T-helper 17 cell (primary cell): ENCODE measurements around the gene GPC3. TPM values are rescaled to one million over a fixed set of nuclear protein-coding genes. Genes with fewer than 3 reads are reported as not detected.

Experiments used
- ATAC-seq: fragments of 150-1000 bp; cut with Tn5 transposase; 2 replicates; pipeline ENCODE4 v1.10.0; 2021; ENCODE audit warnings: mild to moderate bottlenecking, moderate library complexity
- DNase-seq, 3 donors: peaks; one replicate each; pipeline versions ENCODE4 v3.0.0 to v3.0.0-alpha.2; 2020 to 2021
- H3K9me3 ChIP-seq: one replicate; pipeline ENCODE4 v1.7.0; 2013; ENCODE audit warnings: low read length, mild to moderate bottlenecking; ENCODE audit not compliant: control insufficient read depth, poor library complexity, severe bottlenecking
- H3K27ac Mint-ChIP-seq: one replicate; pipeline ENCODE4 v1.8.0; 2022; ENCODE audit warnings: mild to moderate bottlenecking, moderate library complexity, mixed read lengths
- H3K27me3 Mint-ChIP-seq: one replicate; pipeline ENCODE4 v1.8.0; 2022; ENCODE audit warnings: mixed read lengths
- H3K36me3 Mint-ChIP-seq: one replicate; pipeline ENCODE4 v1.8.0; 2022; ENCODE audit warnings: low read depth, mixed read lengths
- H3K4me1 Mint-ChIP-seq: one replicate; pipeline ENCODE4 v1.8.0; 2022; ENCODE audit warnings: mild to moderate bottlenecking, mixed read lengths
- H3K4me3 Mint-ChIP-seq: one replicate; pipeline ENCODE4 v1.8.0; 2022; ENCODE audit warnings: mild to moderate bottlenecking, moderate library complexity, mixed read lengths
- total RNA-seq, 4 donors: library from RNA in 2 of 4; stranded (reverse) in 2 of 4; gene quantifications; one replicate each; pipeline ENCODE4 v1.2.3 and lab custom pipeline; 2022 to 2026

GPC3 gene
- total RNA-seq, 2 donors from 2014 or later, result 0.20 to 0.39 TPM

- Mint-ChIP-seq H3K36me3 (no peaks in the 10 kb centered on the region), H3K27ac (no peak overlapping the region), H3K4me3 (no peak overlapping the region), H3K4me1 (peaks cover 2% of the 10 kb centered on the region), H3K27me3 (peaks cover 15% of the 10 kb centered on the region)
- H3K9me3 ChIP-seq, result no peaks in the 10 kb centered on the region
- DNase-seq (no peak), ATAC-seq (no peak)
Observed at GRCh38 chrX:133988010-133988409, 2.6 kb upstream of the GPC3 start.

DNA sequence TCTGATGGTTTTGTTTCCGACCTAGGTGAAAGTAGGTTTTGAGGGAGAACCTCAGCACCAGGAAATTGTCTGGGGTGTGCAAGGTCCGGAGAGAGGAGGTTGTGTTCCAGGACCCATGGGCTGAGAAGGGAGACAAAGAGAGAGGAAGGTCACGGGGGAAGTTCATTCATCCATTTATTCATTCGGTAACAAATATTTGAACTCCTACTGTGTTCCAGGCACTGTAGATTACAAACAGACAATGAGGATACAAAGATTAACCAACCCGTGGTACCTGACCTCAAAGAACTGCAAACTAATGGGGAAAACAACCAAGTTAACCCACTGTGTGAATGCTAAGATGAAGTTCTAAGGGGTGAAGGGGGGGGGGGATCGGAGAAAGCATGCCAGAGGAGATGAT is 1.8 kb upstream of the GPC3 start:
- Mint-ChIP-seq H3K4me1 (peaks cover 2% of the 10 kb centered on the region), H3K4me3 (no peak overlapping the region), H3K27me3 (peaks cover 23% of the 10 kb centered on the region), H3K27ac (no peak overlapping the region), H3K36me3 (no peaks in the 10 kb centered on the region)
- DNase-seq (no peak), ATAC-seq (no peak)
- H3K9me3 ChIP-seq, result no peaks in the 10 kb centered on the region

- peak overlapping the region; percentile 87 for H3K4me3 Mint-ChIP-seq
- peaks cover 2% of the 10 kb centered on the region for H3K4me1 Mint-ChIP-seq
- no peak for ATAC-seq
- H3K27ac Mint-ChIP-seq, result no peak overlapping the region
- no peaks in the 10 kb centered on the region for H3K9me3 ChIP-seq
- no peaks in the 10 kb centered on the region for H3K36me3 Mint-ChIP-seq
- H3K27me3 Mint-ChIP-seq, result peaks cover 33% of the 10 kb centered on the region
- DNase-seq, result no peak
Observed at GRCh38 chrX:133985967-133986683, 731 bp upstream of the GPC3 start.

GRCh38 chrX:133984857-133985163 is 584 bp downstream of the GPC3 start:
- no peak for ATAC-seq
- no peaks in the 10 kb centered on the region for H3K9me3 ChIP-seq
- H3K27me3 Mint-ChIP-seq, result peaks cover 39% of the 10 kb centered on the region
- H3K36me3 Mint-ChIP-seq, result no peaks in the 10 kb centered on the region
- H3K4me1 Mint-ChIP-seq, result peaks cover 2% of the 10 kb centered on the region
- DNase-seq, result no peak
- peak overlapping the region; percentile 61 for H3K4me3 Mint-ChIP-seq
- no peak overlapping the region for H3K27ac Mint-ChIP-seq

GRCh38 chrX:133983974-133984845 is 1.2 kb downstream of the GPC3 start:
- Mint-ChIP-seq H3K4me1 (peaks cover 2% of the 10 kb centered on the region), H3K27ac (no peak overlapping the region), H3K27me3 (peaks cover 39% of the 10 kb centered on the region), H3K4me3 (peak overlapping the region; percentile 61), H3K36me3 (no peaks in the 10 kb centered on the region)
- H3K9me3 ChIP-seq, result no peaks in the 10 kb centered on the region
- ATAC-seq (no peak), DNase-seq (no peak)

- Mint-ChIP-seq H3K27me3 (peaks cover 39% of the 10 kb centered on the region), H3K4me3 (peak overlapping the region; percentile 34), H3K27ac (no peak overlapping the region), H3K4me1 (peaks cover 2% of the 10 kb centered on the region), H3K36me3 (no peaks in the 10 kb centered on the region)
- DNase-seq, result no peak
- H3K9me3 ChIP-seq, result no peaks in the 10 kb centered on the region
- no peak for ATAC-seq
Observed at GRCh38 chrX:133983256-133983973, 2.0 kb downstream of the GPC3 start.

DNA sequence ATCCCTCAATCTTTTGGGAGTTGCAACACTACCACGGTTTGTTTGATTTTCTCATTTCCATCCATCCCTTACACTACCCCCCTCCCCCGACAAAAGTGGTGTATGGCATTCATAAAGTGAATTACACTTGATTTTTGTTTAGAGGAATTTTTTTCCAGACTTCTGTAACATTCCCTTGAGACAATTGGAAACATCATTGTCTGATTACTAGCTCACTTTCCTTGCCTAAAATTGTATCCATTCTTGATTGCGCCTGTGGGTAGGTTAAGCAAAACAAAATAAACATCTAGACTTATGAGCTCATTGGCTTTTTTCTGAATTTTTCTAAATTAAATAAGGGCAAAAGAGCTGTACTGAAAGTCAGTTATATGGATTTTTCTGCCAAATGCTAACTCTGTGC is 3.5 kb downstream of the GPC3 start:
- ATAC-seq (no peak), DNase-seq (no peak)
- no peaks in the 10 kb centered on the region for H3K9me3 ChIP-seq
- Mint-ChIP-seq H3K4me3 (no peak overlapping the region), H3K36me3 (no peaks in the 10 kb centered on the region), H3K27ac (no peak overlapping the region), H3K4me1 (peaks cover 2% of the 10 kb centered on the region), H3K27me3 (peaks cover 39% of the 10 kb centered on the region)

GRCh38 chrX:133980832-133981588 is 4.4 kb downstream of the GPC3 start:
- H3K36me3 Mint-ChIP-seq, result no peaks in the 10 kb centered on the region
- no peaks in the 10 kb centered on the region for H3K9me3 ChIP-seq
- peaks cover 2% of the 10 kb centered on the region for H3K4me1 Mint-ChIP-seq
- H3K27ac Mint-ChIP-seq, result no peak overlapping the region
- DNase-seq (no peak), ATAC-seq (no peak)
- H3K4me3 Mint-ChIP-seq, result no peak overlapping the region
- H3K27me3 Mint-ChIP-seq, result peaks cover 37% of the 10 kb centered on the region

GRCh38 chrX:133980406-133980805 is 5.0 kb downstream of the GPC3 start:
- DNase-seq, result no peak
- no peak for ATAC-seq
- H3K9me3 ChIP-seq, result no peaks in the 10 kb centered on the region
- Mint-ChIP-seq H3K27ac (no peak overlapping the region), H3K4me1 (peaks cover 2% of the 10 kb centered on the region), H3K36me3 (no peaks in the 10 kb centered on the region), H3K27me3 (peaks cover 33% of the 10 kb centered on the region), H3K4me3 (no peak overlapping the region)

DNA sequence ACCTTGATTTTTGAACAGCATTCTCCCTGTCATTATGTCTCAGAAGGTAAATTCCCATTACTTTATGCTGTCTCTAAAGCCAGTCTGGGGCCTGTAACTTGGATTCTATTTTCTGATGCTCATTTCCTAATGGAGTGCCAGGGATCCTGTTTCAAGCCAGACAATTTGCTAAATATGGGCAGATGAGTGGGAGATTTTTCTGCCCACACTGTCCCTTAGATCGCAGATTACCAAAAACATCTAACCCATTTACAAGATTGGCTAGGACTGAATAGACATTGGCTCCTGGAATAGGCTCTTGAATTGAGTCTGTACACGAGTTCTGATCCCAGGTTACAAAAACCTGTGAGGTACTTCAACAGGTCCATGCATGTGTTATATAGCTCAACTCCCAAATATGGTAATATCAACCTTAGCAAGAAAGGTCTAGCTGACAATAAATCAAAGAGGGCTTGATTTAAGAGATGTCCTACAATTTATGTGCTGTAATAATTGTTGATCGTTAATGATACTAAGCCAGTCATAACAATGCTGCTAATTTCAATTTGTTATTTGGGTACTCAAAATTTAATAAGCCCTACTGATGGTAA is 5.7 kb downstream of the GPC3 start:
- ATAC-seq (no peak), DNase-seq (no peak)
- H3K36me3 Mint-ChIP-seq, result no peaks in the 10 kb centered on the region
- H3K4me1 Mint-ChIP-seq, result peaks cover 2% of the 10 kb centered on the region
- no peaks in the 10 kb centered on the region for H3K9me3 ChIP-seq
- H3K4me3 Mint-ChIP-seq, result no peak overlapping the region
- no peak overlapping the region for H3K27ac Mint-ChIP-seq
- H3K27me3 Mint-ChIP-seq, result peaks cover 33% of the 10 kb centered on the region

GRCh38 chrX:133973704-133974103 is 11.7 kb downstream of the GPC3 start:
- ATAC-seq (no peak), DNase-seq (no peak)
- Mint-ChIP-seq H3K27ac (no peak overlapping the region), H3K4me1 (peaks cover 2% of the 10 kb centered on the region), H3K36me3 (peaks cover 4% of the 10 kb centered on the region), H3K4me3 (no peak overlapping the region), H3K27me3 (peaks cover 12% of the 10 kb centered on the region)
- no peaks in the 10 kb centered on the region for H3K9me3 ChIP-seq

DNA sequence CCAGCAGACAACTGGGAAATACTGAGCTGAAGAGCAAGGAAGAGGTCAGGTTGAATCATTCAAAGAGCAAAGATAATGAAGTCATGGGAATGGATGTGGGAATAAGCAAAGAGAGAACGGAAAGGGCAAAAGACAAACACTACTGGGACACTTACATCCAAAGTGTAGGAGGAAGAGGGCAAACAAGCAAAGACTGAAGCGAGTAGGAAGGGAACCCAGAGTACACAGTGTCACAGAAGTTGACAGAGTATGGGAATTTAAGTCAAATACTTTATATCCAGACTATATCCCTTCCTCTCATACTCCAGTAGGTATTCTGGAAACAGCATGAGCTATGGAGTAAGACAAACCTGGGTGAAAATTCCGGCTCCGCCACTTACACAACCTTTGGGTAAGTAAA is 12.5 kb downstream of the GPC3 start:
- Mint-ChIP-seq H3K4me1 (peaks cover 2% of the 10 kb centered on the region), H3K36me3 (peaks cover 4% of the 10 kb centered on the region), H3K27ac (no peak overlapping the region), H3K4me3 (no peak overlapping the region), H3K27me3 (peaks cover 12% of the 10 kb centered on the region)
- DNase-seq (no peak), ATAC-seq (no peak)
- no peaks in the 10 kb centered on the region for H3K9me3 ChIP-seq
